ENCODE data around the gene SPOCK2.

GRCh38 chr10:72059843-72060822, 28.2 kb downstream of the SPOCK2 start:
- TF ChIP-seq PBX3 (CRISPR knock-in tag; IDR thresholded peaks at IDR 0.05) = no peak
- TF ChIP-seq ZNF223 (tag by site-specific recombination; IDR thresholded peaks at IDR 0.05) = no peak
- TF ChIP-seq ZNF513 (tag by site-specific recombination; IDR thresholded peaks at IDR 0.05) = no peak
- no peak for TF ChIP-seq ZNF114 (tag by site-specific recombination; IDR thresholded peaks at IDR 0.05)
- no peak for TF ChIP-seq ZNF76 (tag by site-specific recombination; IDR thresholded peaks at IDR 0.05; ENCODE audit: borderline replicate concordance, low read depth)
- TF ChIP-seq TRIM28 (IDR thresholded peaks at IDR 0.05; ENCODE audit: borderline replicate concordance, low read length) = no peak
- TF ChIP-seq ZSCAN16 (tag by site-specific recombination; IDR thresholded peaks at IDR 0.05) = no peak
- no peak for TF ChIP-seq BCL11A (tag by site-specific recombination; IDR thresholded peaks at IDR 0.05; ENCODE audit: low read depth)
- no peak for TF ChIP-seq ZNF747 (tag by site-specific recombination; IDR thresholded peaks at IDR 0.05)
